NT2/D1 (cell line): ENCODE measurements around the gene PLPPR1.

Experiments
- SUZ12 ChIP-seq: IDR thresholded peaks from 2 replicates; pipeline ENCODE4 v1.6.1; 2011; ENCODE audit not compliant: insufficient read length, insufficient read depth; ENCODE audit errors: extremely low read depth
- YY1 ChIP-seq: IDR thresholded peaks from 2 replicates; pipeline ENCODE4 v1.6.1; 2011; ENCODE audit not compliant: insufficient read length, insufficient read depth

GRCh38 chr9:101026824-101027223, 1.7 kb upstream of the PLPPR1 start:
- TF ChIP-seq YY1 (no peak), SUZ12 (no peak)
